Thoracic aorta (tissue), 2 donors: ENCODE results near the gene DCST1. TPM values are rescaled to one million over a fixed set of nuclear protein-coding genes. Genes with fewer than 3 reads are reported as not detected.

Source experiments
- ATAC-seq: fragments of 150-250 bp; one replicate; pipeline ENCODE4 v1.8.0; 2017; ENCODE audit warnings: low read depth; ENCODE audit not compliant: insufficient number of reproducible peaks, low FRiP score
- DNase-seq: peaks from one replicate; pipeline ENCODE4 v3.0.0-alpha.2; 2020; ENCODE audit warnings: low spot score
- H3K27ac ChIP-seq, 2 donors: fragments of 200-600 bp; sonication (generic); 1 replicate in 1 of 2; 2 replicates in 1 of 2; pipeline ENCODE4 v1.5.1; 2016; ENCODE audit warnings: mild to moderate bottlenecking in 2 of 2, moderate library complexity in 2 of 2
- H3K27me3 ChIP-seq: fragments of 200-600 bp; sonication (generic); replicated peaks from 2 replicates; pipeline ENCODE4 v1.6.0; 2016; ENCODE audit warnings: mild to moderate bottlenecking; ENCODE audit not compliant: insufficient read depth
- H3K36me3 ChIP-seq: fragments of 200-600 bp; sonication (generic); one replicate; pipeline ENCODE4 v1.5.1; 2016
- H3K4me1 ChIP-seq, 2 donors: fragments of 200-600 bp; sonication (generic); 1 replicate in 1 of 2; 2 replicates in 1 of 2; pipeline versions ENCODE4 v1.5.1 to v1.6.0; 2016; ENCODE audit warnings: low read depth in 2 of 2, mild to moderate bottlenecking in 1 of 2; ENCODE audit not compliant: control insufficient read depth in 1 of 2
- H3K4me3 ChIP-seq: fragments of 200-600 bp; sonication (generic); 2 replicates; pipeline ENCODE4 v1.5.1; 2016; ENCODE audit warnings: mild to moderate bottlenecking
- H3K9me3 ChIP-seq: fragments of 200-600 bp; sonication (generic); 2 replicates; pipeline ENCODE4 v1.5.1; 2016
- total RNA-seq, 2 donors: library from RNA; depleted of rRNA; stranded (reverse); fragments of >200 nt; gene quantifications; one replicate each; pipeline versions ENCODE4 v1.1.0 to v1.2.3, GENCODE V29; 2016
- TF ChIP-seq, protein P1 (sequence below): fragments of 200-600 bp; sonication (generic); IDR thresholded peaks from one replicate; pipeline ENCODE4 v1.5.1; 2019; ENCODE audit warnings: antibody characterized with exemption

DCST1 gene
- total RNA-seq, 2 donors from 2014 or later: not detected

DNA sequence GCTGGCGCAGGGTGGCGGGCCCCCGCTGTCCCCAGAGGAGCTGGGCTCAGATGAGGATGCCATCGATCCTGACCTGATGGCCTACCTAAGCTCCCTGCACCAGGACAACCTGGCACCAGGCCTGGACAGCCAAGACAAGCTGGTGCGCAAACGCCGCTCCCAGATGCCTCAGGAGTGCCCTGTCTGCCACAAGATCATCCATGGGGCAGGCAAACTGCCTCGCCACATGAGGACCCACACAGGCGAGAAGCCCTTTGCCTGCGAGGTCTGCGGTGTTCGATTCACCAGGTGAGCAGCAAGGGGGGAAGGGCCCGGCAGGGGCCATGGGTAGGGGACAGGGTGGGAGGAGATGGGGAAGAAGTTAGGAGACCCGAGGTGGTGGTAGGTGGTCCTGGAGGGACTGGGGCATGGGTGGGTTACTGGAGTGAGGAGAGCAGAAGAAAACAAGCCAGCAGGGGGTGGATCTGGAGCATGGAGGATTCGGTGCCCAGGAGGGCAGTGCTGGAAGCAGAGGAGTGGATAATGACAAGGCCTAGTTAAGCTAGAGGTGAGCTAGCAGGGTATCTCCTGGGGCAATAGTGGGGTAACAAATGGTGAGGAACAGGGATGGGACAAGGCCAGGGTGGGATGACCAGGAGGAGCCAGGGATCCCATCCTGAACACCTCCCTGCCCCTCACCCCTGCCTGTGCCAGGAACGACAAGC, 17.9 kb upstream of the DCST1 start:
- no peaks in the 10 kb centered on the region for H3K27me3 ChIP-seq
- H3K4me1 ChIP-seq: peaks cover 27 to 28% of the 10 kb centered on the region in 2 donors
- H3K4me3 ChIP-seq: no peak overlapping the region
- H3K9me3 ChIP-seq: no peaks in the 10 kb centered on the region
- no peaks in the 10 kb centered on the region for H3K36me3 ChIP-seq
- TF ChIP-seq, protein P1, sequence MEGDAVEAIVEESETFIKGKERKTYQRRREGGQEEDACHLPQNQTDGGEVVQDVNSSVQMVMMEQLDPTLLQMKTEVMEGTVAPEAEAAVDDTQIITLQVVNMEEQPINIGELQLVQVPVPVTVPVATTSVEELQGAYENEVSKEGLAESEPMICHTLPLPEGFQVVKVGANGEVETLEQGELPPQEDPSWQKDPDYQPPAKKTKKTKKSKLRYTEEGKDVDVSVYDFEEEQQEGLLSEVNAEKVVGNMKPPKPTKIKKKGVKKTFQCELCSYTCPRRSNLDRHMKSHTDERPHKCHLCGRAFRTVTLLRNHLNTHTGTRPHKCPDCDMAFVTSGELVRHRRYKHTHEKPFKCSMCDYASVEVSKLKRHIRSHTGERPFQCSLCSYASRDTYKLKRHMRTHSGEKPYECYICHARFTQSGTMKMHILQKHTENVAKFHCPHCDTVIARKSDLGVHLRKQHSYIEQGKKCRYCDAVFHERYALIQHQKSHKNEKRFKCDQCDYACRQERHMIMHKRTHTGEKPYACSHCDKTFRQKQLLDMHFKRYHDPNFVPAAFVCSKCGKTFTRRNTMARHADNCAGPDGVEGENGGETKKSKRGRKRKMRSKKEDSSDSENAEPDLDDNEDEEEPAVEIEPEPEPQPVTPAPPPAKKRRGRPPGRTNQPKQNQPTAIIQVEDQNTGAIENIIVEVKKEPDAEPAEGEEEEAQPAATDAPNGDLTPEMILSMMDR: no peak
- DNase-seq (no peak), ATAC-seq (no peak)
- no peak overlapping the region for H3K27ac ChIP-seq

DNA sequence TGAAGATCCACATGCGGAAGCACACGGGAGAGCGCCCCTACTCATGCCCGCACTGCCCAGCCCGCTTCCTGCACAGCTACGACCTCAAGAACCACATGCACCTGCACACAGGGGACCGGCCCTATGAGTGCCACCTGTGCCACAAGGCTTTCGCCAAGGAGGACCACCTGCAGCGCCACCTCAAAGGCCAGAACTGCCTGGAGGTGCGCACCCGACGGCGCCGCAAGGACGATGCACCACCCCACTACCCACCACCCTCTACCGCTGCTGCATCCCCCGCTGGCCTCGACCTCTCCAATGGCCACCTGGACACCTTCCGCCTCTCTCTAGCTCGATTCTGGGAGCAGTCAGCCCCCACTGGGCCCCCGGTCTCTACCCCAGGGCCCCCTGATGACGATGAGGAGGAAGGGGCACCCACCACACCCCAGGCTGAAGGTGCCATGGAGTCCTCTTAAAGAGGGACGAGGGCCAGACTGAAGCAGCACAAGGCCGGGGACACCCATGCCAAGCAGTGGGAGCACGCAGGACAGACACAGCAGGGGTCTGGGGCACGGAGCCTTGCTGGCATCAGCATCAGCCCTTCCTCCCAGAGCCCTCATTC, 17.3 kb upstream of the DCST1 start:
- TF ChIP-seq, protein P1: no peak
- Histone ChIP-seq H3K27ac (peak overlapping the region; percentile 61 to 95), H3K9me3 (no peaks in the 10 kb centered on the region), H3K27me3 (no peaks in the 10 kb centered on the region), H3K4me3 (no peak overlapping the region), H3K36me3 (no peaks in the 10 kb centered on the region), H3K4me1 (peaks cover 22% of the 10 kb centered on the region in 2 donors)
- ATAC-seq (no peak), DNase-seq (no peak)

DNA sequence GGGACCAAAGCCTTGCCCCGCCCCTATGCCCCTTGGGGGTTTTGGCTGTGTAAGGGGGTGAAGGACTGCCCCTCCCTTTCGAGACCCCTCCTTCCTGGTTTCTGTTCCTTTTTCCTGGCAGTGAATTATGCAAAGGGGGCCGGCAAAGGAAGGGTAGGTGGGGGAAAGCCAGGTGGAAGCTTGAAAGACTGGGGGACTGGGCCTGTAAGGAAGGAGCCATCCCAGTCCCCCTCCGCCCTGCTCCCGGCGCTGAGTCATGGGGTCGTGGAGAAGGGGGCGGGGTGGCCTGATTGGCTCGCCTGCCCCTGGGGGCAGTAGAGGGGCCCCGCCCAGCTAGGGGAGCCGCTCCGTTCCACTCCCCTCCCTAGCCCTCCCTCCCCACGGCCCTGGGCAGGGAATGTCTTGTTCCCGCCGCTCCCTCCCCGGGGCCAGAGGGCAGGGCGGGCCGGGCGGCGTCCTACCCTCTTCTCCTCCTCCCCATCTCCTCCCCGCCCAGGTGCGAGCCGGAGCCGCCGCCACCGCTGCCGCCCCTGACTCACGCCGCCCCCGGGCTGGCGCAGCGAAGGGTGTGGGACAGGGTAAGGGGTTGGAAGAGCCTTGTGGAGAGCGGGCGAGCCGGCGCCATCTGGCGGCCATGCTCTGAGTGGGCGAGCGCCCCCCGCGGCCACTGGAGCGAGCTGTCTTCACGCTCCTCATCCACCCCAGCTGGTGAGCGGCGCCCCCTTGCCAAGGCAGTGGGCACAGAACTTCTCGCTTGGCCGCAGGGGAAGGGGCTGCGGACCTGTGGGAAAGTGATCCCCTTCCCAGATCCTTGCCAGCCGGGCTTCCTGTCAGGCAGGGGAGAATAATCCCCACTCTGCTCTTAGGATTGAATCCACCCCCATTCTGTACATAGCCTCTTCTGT, 16.3 kb upstream of the DCST1 start:
- Histone ChIP-seq H3K4me3 (peak overlapping the region; percentile 80), H3K36me3 (no peaks in the 10 kb centered on the region), H3K4me1 (peaks cover 12 to 13% of the 10 kb centered on the region in 2 donors), H3K9me3 (no peaks in the 10 kb centered on the region), H3K27me3 (no peaks in the 10 kb centered on the region), H3K27ac (peak overlapping the region; percentile 61 to 95)
- TF ChIP-seq, protein P1: peak; percentile 98
- ATAC-seq (peak; percentile 87), DNase-seq (peak; percentile 70)

DNA sequence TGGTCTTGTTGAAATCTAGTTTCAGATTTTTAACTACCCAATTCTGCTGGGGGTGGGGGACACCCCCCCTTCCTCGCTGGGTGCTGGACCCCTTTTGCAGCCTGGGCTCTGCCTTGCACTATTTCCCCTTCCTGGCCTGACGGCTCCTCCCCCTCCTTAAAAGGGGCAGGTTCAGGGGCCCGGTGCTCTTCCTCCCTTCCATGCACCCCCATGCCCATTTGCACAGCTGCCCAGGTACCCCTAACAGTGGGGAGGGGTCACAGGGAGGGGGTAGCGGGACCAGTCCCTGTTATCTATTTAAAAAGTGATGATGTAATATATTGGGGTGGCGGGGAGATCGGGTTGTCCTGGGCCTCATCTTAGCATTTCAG, 15.7 kb upstream of the DCST1 start:
- Histone ChIP-seq H3K36me3 (no peaks in the 10 kb centered on the region), H3K4me3 (peak overlapping the region; percentile 80), H3K27ac (peak overlapping the region in 1 of 2 donors; percentile 95), H3K9me3 (no peaks in the 10 kb centered on the region), H3K4me1 (peaks cover 8 to 10% of the 10 kb centered on the region in 2 donors), H3K27me3 (no peaks in the 10 kb centered on the region)
- TF ChIP-seq, protein P1: no peak
- peak; percentile 31 for ATAC-seq
- no peak for DNase-seq
